CD8-positive, alpha-beta memory T cell (primary cell): ENCODE results near the gene CIAO3. TPM values are rescaled to one million over a fixed set of nuclear protein-coding genes. Genes with fewer than 3 reads are reported as not detected.
A peak's percentile ranks its signal among the peaks of the same experiment; 100 is the strongest.

Source experiments
- CTCF ChIA-PET: fragments of 350-600 bp; sonication (Branson Sonifier 250); formaldehyde crosslinking; loops from one replicate; lab custom pipeline; 2021; ENCODE audit warnings: antibody characterized with exemption; lab: Charles Lee
- POLR2A ChIA-PET: fragments of 350-600 bp; sonication (Branson Sonifier 250); formaldehyde crosslinking; loops from one replicate; lab custom pipeline; 2021; ENCODE audit warnings: antibody characterized with exemption; lab: Charles Lee
- DNase-seq, 5 donors: peaks; one replicate each; pipeline versions ENCODE4 v3.0.0 to v3.0.0-alpha.2; 2020 to 2022; ENCODE audit warnings: mixed read lengths in 1 of 5
- H3K27ac ChIP-seq: one replicate; pipeline ENCODE4 v1.7.0; 2013; ENCODE audit warnings: low read depth, mild to moderate bottlenecking, low read length, moderate library complexity
- H3K27me3 ChIP-seq: 2 replicates; pipeline ENCODE4 v1.7.0; 2013; ENCODE audit warnings: low read length, mild to moderate bottlenecking; ENCODE audit not compliant: insufficient read depth, poor library complexity, severe bottlenecking
- H3K36me3 ChIP-seq: 2 replicates; pipeline ENCODE4 v1.7.0; 2013; ENCODE audit warnings: mild to moderate bottlenecking, low read length, moderate library complexity; ENCODE audit not compliant: insufficient read depth
- H3K4me1 ChIP-seq: 2 replicates; pipeline ENCODE4 v1.7.0; 2013; ENCODE audit warnings: mild to moderate bottlenecking, low read length, moderate library complexity; ENCODE audit not compliant: insufficient read depth
- H3K4me3 ChIP-seq: 2 replicates; pipeline ENCODE4 v1.7.0; 2013; ENCODE audit warnings: mild to moderate bottlenecking, low read length
- H3K9me3 ChIP-seq: 2 replicates; pipeline ENCODE4 v1.7.0; 2013; ENCODE audit warnings: mild to moderate bottlenecking, low read length
- H3K27ac Mint-ChIP-seq, 8 donors: one replicate each; pipeline ENCODE4 v1.8.0; 2020 to 2021; ENCODE audit warnings: mixed read lengths in 8 of 8, mild to moderate bottlenecking in 6 of 8, inconsistent platforms in 3 of 8, moderate library complexity in 3 of 8
- H3K27me3 Mint-ChIP-seq, 2 donors: one replicate each; pipeline ENCODE4 v1.8.0; 2020 to 2021; ENCODE audit warnings: mixed read lengths in 2 of 2, mild to moderate bottlenecking in 1 of 2, moderate library complexity in 1 of 2
- H3K36me3 Mint-ChIP-seq, 3 donors: one replicate each; pipeline ENCODE4 v1.8.0; 2020 to 2021; ENCODE audit warnings: mixed read lengths in 3 of 3, inconsistent platforms in 1 of 3, mild to moderate bottlenecking in 1 of 3
- H3K4me1 Mint-ChIP-seq, 3 donors: one replicate each; pipeline ENCODE4 v1.8.0; 2020 to 2021; ENCODE audit warnings: mixed read lengths in 3 of 3, inconsistent platforms in 1 of 3, mild to moderate bottlenecking in 1 of 3
- H3K4me3 Mint-ChIP-seq, 7 donors: one replicate each; pipeline ENCODE4 v1.8.0; 2020 to 2021; ENCODE audit warnings: mixed read lengths in 7 of 7, mild to moderate bottlenecking in 6 of 7, moderate library complexity in 4 of 7, inconsistent platforms in 2 of 7
- H3K9me3 Mint-ChIP-seq, 5 donors: one replicate each; pipeline ENCODE4 v1.8.0; 2020 to 2022; ENCODE audit warnings: mixed read lengths in 5 of 5, mild to moderate bottlenecking in 3 of 5, moderate library complexity in 2 of 5, inconsistent platforms in 1 of 5
- polyA plus RNA-seq: library from polyadenylated mRNA; unstranded; fragments of 300-500 nt; fragmentation: Illumina TruSeq; gene quantifications from one replicate; pipeline ENCODE4 v1.2.3, GENCODE V29; 2021
- total RNA-seq, 2 experiments: library from RNA; stranded (reverse); gene quantifications; one replicate each; pipeline ENCODE4 v1.2.3, GENCODE V29; 2021

The CIAO3 gene
- total and polyA plus RNA-seq, 3 experiments from 2014 or later: 23.1 to 37.9 (median 34.8) TPM

DNA sequence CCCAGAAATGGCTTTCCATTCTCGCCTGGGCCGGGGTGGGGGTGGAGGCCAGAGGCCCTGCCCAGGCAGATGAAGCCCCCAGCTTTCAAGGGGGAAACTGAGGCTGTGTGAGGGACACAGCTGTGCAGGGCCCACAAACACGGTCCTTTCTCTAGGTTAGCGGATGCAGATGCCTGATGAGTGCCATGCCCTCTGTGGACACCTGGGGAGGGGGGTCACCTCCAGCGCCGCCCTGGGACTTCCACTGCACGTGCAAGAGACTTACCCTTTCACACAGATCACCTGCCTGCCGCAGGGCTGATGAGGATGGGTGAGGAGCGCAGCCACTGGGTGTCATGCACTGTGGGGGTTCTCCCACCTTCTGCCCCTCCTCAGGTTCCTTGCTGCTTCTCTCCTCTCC is 22.4 kb downstream of the CIAO3 start:
- Mint-ChIP-seq H3K4me3 (peak overlapping the region in 3 of 7 donors; percentile 88 to 97 (median 89)), H3K27ac (peak overlapping the region in 2 of 8 donors; percentile 12 to 98), H3K27me3 (no peaks in the 10 kb centered on the region), H3K36me3 (no peaks in the 10 kb centered on the region), H3K9me3 (no peaks in the 10 kb centered on the region), H3K4me1 (peaks cover 18 to 42% (median 19%) of the 10 kb centered on the region in 3 donors)
- Histone ChIP-seq H3K4me3 (no peak overlapping the region), H3K4me1 (peaks cover 35% of the 10 kb centered on the region), H3K9me3 (no peaks in the 10 kb centered on the region), H3K27ac (no peak overlapping the region), H3K36me3 (no peaks in the 10 kb centered on the region), H3K27me3 (no peaks in the 10 kb centered on the region)
- ChIA-PET CTCF (interaction anchor here (0.9 to 22.8 kb wide), 3 partner anchors 8 to 67 kb away, joined by 4 to 332 read pairs (median 4); partner anchors contain the start of genes CIAO3 and HAGHL), POLR2A (interaction anchor here (5.9 kb wide), 1 partner anchor 8 kb away, joined by 53 read pairs; the partner anchor contains the start of genes CCDC78 and HAGHL)
- no peak for DNase-seq

DNA sequence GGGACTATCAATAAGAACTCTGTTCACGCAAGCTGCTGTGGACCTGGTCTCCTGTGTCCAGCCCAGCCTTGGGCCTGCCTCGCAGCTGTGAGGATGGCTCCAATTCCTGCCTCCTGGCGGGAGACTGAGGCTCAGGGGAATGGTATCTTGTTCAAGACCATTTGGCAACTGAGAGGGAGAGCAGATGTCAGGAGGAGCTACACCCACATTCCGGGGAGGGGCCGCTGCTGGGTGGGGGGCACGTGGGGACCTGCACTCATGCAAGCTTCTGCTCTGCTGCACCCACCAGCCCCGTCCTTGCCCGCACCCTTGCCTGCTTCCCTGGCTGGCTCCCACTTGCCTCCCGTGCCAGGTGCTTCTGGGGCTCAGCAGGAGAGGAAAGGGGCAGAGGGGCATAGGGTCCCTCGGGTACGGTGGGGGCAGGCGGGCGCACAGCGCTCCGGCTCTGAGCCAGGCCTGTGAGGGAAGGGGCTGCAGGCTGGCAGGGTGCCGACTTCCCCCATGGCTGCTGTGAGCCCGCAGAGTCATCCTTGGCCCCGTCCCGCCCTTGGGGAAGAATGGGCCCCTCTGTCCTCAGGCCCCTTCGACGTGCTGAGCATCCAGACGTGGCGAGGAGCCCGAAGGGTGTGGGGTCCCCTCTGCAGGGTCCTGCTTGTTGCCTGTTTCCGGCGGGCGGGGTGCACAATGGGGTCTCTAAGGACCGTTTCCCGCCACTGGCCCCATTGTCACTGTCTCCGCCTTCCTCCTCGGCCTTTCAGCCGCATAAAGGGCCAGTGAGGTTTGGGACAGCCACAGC is 23.1 kb downstream of the CIAO3 start:
- Histone ChIP-seq H3K9me3 (no peaks in the 10 kb centered on the region), H3K36me3 (no peaks in the 10 kb centered on the region), H3K27ac (no peak overlapping the region), H3K27me3 (no peaks in the 10 kb centered on the region), H3K4me3 (no peak overlapping the region), H3K4me1 (peaks cover 33% of the 10 kb centered on the region)
- no peak for DNase-seq
- Mint-ChIP-seq H3K36me3 (no peaks in the 10 kb centered on the region), H3K9me3 (no peaks in the 10 kb centered on the region), H3K4me3 (peak overlapping the region in 1 of 7 donors; percentile 51), H3K27ac (no peak overlapping the region), H3K27me3 (peaks cover 0 to 2% of the 10 kb centered on the region in 2 donors), H3K4me1 (peaks cover 17 to 40% (median 22%) of the 10 kb centered on the region in 3 donors)
- POLR2A ChIA-PET: interaction anchor here (5.9 kb wide), 1 partner anchor 9 kb away, joined by 53 read pairs; the partner anchor contains the start of genes CCDC78 and HAGHL
- CTCF ChIA-PET: interaction anchor here (1.1 to 22.8 kb wide), 2 partner anchors 19 to 68 kb away, joined by 4 to 332 read pairs; partner anchors contain the start of genes CIAO3 and HAGHL

DNA sequence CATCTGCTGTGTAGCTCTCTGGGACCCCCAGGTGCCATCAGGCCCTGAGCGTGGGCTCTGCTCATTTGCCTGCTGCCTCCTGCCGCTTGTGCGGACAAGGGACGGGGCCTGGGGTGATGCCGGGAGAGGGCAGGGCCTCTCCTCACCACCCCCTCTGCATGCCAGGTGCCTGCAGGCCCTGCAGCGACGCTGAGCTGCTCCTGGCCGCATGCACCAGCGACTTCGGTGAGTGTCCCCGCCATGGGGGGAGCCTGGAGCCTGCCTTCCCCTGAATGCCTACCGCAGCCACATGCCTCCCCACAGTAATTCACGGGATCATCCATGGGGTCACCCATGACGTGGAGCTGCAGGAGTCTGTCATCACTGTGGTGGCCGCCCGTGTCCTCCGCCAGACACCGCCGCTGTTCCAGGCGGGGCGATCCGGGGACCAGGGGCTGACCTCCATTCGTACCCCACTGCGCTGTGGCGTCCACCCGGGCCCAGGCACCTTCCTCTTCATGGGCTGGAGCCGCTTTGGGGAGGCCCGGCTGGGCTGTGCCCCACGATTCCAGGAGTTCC is 23.9 kb downstream of the CIAO3 start:
- peak overlapping the region in 3 of 8 donors; percentile 26 to 70 (median 30) for H3K27ac Mint-ChIP-seq
- Histone ChIP-seq H3K9me3 (no peaks in the 10 kb centered on the region), H3K36me3 (no peaks in the 10 kb centered on the region), H3K4me1 (peaks cover 27% of the 10 kb centered on the region), H3K27ac (no peak overlapping the region), H3K4me3 (no peak overlapping the region), H3K27me3 (no peaks in the 10 kb centered on the region)
- DNase-seq: no peak
- H3K9me3 Mint-ChIP-seq: no peaks in the 10 kb centered on the region
- peaks cover 15 to 32% (median 23%) of the 10 kb centered on the region in 3 donors for H3K4me1 Mint-ChIP-seq
- ChIA-PET POLR2A (interaction anchor here (1.0 to 5.9 kb wide), 2 partner anchors 9 to 13 kb away, joined by 3 to 53 read pairs; partner anchors contain the start of genes CCDC78 and HAGHL), CTCF (interaction anchor here (1.0 to 22.8 kb wide), 4 partner anchors 6 to 69 kb away, joined by 3 to 332 read pairs (median 84); partner anchors contain the start of genes ANTKMT, CCDC78, CHTF18 and CIAO3)
- H3K36me3 Mint-ChIP-seq: no peaks in the 10 kb centered on the region
- peak overlapping the region in 5 of 7 donors; percentile 40 to 88 (median 61) for H3K4me3 Mint-ChIP-seq
- peaks cover 0 to 3% of the 10 kb centered on the region in 2 donors for H3K27me3 Mint-ChIP-seq

DNA sequence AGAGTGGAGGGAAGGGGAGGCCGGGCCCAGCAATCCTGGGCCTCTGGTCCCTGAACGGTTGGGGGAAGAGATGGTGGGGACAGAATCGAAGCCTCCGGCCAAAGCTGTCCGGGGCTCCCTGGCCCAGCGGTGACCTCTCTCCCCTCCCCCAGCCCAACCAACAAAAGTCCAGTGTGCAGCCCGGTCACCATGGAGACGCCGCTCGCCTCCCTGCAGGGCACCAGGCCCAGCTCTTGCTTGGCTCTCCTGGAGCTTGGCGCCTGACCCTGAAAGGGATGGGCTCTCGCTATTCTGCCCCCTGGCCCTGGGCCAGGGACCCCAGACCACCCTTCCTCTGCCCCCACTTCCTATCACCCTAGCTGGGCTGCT is 24.6 kb downstream of the CIAO3 start:
- H3K4me1 Mint-ChIP-seq: peaks cover 15 to 32% (median 23%) of the 10 kb centered on the region in 3 donors
- no peak for DNase-seq
- no peaks in the 10 kb centered on the region for H3K36me3 ChIP-seq
- peak overlapping the region; percentile 40 to 88 (median 61) for H3K4me3 Mint-ChIP-seq
- no peaks in the 10 kb centered on the region for H3K9me3 Mint-ChIP-seq
- POLR2A ChIA-PET: interaction anchor here (0.8 to 5.9 kb wide), 5 partner anchors 10 to 21 kb away, joined by 3 to 53 read pairs (median 4); partner anchors contain the start of genes CCDC78 and HAGHL
- H3K4me3 ChIP-seq: no peak overlapping the region
- no peaks in the 10 kb centered on the region for H3K36me3 Mint-ChIP-seq
- CTCF ChIA-PET: interaction anchor here (0.6 to 22.8 kb wide), 5 partner anchors 7 to 315 kb away, joined by 3 to 332 read pairs (median 59); partner anchors contain the start of genes ANTKMT, CCDC78, CHTF18 and CIAO3
- peak overlapping the region in 4 of 8 donors; percentile 30 to 70 (median 57) for H3K27ac Mint-ChIP-seq
- peaks cover 3% of the 10 kb centered on the region for H3K27me3 ChIP-seq
- peaks cover 22% of the 10 kb centered on the region for H3K4me1 ChIP-seq
- H3K27me3 Mint-ChIP-seq: peaks cover 0 to 5% of the 10 kb centered on the region in 2 donors
- no peak overlapping the region for H3K27ac ChIP-seq
- no peaks in the 10 kb centered on the region for H3K9me3 ChIP-seq

DNA sequence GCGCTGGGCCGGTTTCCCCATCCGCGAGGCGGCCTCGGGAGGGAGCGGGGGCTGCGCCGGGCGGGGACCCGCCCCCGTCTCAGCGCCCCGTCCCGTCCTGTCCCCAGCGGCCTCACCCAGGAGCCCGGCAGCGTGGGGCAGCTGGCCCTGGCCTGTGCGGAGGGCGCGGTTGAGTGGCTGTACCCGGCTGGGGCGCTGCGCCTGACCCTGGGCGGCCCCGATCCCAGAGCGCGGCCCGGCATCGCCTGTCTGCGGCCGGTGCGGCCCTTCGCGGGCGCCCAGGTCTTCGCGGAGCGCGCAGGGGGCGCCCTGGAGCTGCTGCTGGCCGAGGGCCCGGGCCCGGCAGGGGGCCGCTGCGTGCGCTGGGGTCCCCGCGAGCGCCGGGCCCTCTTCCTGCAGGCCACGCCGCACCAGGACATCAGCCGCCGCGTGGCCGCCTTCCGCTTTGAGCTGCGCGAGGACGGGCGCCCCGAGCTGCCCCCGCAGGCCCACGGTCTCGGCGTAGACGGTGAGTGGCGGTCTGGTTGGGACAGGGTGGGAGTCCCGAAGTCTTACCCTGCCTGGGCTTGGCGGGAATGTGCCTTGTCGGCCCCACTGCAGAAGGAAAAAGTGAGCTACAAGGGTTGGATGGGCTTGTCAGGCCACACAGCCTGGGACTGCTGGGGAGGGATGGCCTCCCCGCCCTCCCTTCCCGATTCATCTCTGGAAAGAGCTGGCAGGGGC is 25.2 kb downstream of the CIAO3 start:
- no peaks in the 10 kb centered on the region for H3K36me3 Mint-ChIP-seq
- Histone ChIP-seq H3K27ac (no peak overlapping the region), H3K4me1 (peaks cover 22% of the 10 kb centered on the region), H3K36me3 (no peaks in the 10 kb centered on the region), H3K9me3 (no peaks in the 10 kb centered on the region), H3K4me3 (no peak overlapping the region), H3K27me3 (peaks cover 5% of the 10 kb centered on the region)
- peaks cover 0 to 7% of the 10 kb centered on the region in 2 donors for H3K27me3 Mint-ChIP-seq
- H3K4me1 Mint-ChIP-seq: peaks cover 15 to 32% (median 23%) of the 10 kb centered on the region in 3 donors
- peak overlapping the region; percentile 30 to 88 (median 58) for H3K4me3 Mint-ChIP-seq
- H3K9me3 Mint-ChIP-seq: no peaks in the 10 kb centered on the region
- DNase-seq: no peak
- H3K27ac Mint-ChIP-seq: peak overlapping the region in 1 of 8 donors; percentile 30
- POLR2A ChIA-PET: interaction anchor here (0.8 to 5.9 kb wide), 9 partner anchors 11 to 73 kb away, joined by 3 to 53 read pairs (median 5); partner anchors contain the start of genes CCDC78, CHTF18, CIAO3 and HAGHL
- CTCF ChIA-PET: interaction anchor here (0.6 to 22.8 kb wide), 5 partner anchors 7 to 314 kb away, joined by 3 to 332 read pairs (median 59); partner anchors contain the start of genes ANTKMT, CCDC78, CHTF18 and CIAO3

DNA sequence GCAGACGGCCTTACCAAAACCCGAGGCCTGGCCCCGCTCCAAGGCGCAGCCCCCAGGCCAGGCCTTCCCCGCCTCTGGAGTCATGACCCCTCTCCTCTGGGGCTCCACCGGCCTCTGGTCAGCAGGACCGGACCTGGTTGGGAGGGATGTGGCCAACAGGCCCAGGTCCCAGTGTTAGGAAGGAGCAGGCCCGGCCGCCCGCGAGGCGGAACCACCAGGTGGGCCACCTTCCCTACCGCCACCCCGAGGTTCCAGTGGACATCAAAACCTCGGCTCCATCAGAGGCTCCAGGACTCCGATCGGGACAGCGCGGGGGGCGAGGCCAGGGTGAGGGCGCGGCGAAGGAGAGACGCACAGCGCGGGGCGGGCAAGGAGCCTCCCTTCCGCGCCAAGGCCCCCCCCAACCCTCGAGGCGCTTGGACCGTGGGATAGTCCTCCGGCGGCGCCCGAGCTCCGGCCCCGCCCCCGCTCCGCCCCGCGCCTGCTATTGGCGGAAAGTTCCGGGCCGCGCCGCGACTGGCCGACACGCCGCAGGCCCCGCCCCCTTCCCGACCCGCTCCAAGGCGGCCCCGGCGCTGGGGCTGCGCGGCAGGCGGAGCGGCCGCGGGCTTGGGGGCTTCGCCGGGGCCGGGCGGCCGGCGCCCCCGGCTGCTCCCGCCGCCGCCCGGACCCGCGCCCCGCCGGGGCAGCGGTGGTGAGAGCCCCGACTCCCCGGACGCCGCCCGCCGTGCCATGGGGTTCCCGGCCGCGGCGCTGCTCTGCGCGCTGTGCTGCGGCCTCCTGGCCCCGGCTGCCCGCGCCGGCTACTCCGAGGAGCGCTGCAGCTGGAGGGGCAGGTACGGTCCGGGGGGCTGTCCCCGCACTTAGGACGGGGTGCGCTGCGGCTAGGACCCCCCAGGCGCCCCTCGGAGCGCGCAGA is 26.0 kb downstream of the CIAO3 start, which contains the start of gene METRN:
TSS of gene METRN (plus strand) at position 561 of the 919 bp plus-strand sequence. CDS start at position 733, 172 bp downstream.
- DNase-seq: peak; percentile 84 to 90 (median 88)
- Histone ChIP-seq H3K4me3 (no peak within 1 kb of the TSS), H3K36me3 (no peaks in the 10 kb centered on the region), H3K4me1 (peaks cover 14% of the 10 kb centered on the region), H3K27ac (no peak within 1 kb of the TSS), H3K27me3 (peaks cover 13% of the 10 kb centered on the region), H3K9me3 (no peaks in the 10 kb centered on the region)
- Mint-ChIP-seq H3K9me3 (no peaks in the 10 kb centered on the region), H3K36me3 (no peaks in the 10 kb centered on the region), H3K27me3 (peaks cover 0 to 13% of the 10 kb centered on the region in 2 donors), H3K4me3 (peak within 1 kb of the TSS; percentile 56 to 88 (median 58)), H3K27ac (peak within 1 kb of the TSS in 1 of 8 donors; percentile 54), H3K4me1 (peaks cover 11 to 25% (median 16%) of the 10 kb centered on the region in 3 donors)
- POLR2A ChIA-PET: interaction anchor here (0.6 to 5.9 kb wide), 7 partner anchors 11 to 74 kb away, joined by 3 to 53 read pairs (median 5); partner anchors contain the start of genes CCDC78, CHTF18, CIAO3 and HAGHL
- CTCF ChIA-PET: interaction anchor here (5.6 to 22.8 kb wide), 3 partner anchors 8 to 71 kb away, joined by 59 to 332 read pairs (median 108); partner anchors contain the start of genes ANTKMT, CCDC78, CHTF18 and CIAO3
